PC-3 (cell line): ENCODE measurements around the gene CPLANE2.
"Not testable (repeated sequence)": the region's sequence is repeated elsewhere in the genome, so short reads cannot be mapped to it uniquely, and the experiment has no call there.

ENCODE experiments used
- CTCF ChIP-seq: fragments of 300-600 bp; sonication (generic); conservative IDR thresholded peaks from 2 replicates; pipeline ENCODE4 v1.5.1; 2017; ENCODE audit warnings: antibody characterized with exemption, low read depth, mild to moderate bottlenecking, low read length
- EZH2 ChIP-seq: fragments of 300-600 bp; sonication (generic); IDR thresholded peaks from one replicate; pipeline ENCODE4 v1.6.1; 2017; ENCODE audit warnings: antibody characterized with exemption, mild to moderate bottlenecking, low read length; ENCODE audit not compliant: unreplicated experiment

GRCh38 chr1:16257556-16257955 lies 20.6 kb upstream of the CPLANE2 start:
- not testable (repeated sequence) for TF ChIP-seq CTCF, EZH2
